ENCODE measurements around the gene MME.
"Not testable (repeated sequence)": the region's sequence is repeated elsewhere in the genome, so short reads cannot be mapped to it uniquely, and the experiment has no call there.

MME gene

GRCh38 chr3:155111971-155112370 is 31.9 kb downstream of the MME start (continued):
- TF ChIP-seq CREB5 (CRISPR knock-in tag; IDR thresholded peaks at IDR 0.05; ENCODE audit: low read depth) (no peak), OSR1 (CRISPR knock-in tag; IDR thresholded peaks at IDR 0.05) (no peak), CSDC2 (CRISPR knock-in tag; IDR thresholded peaks at IDR 0.05) (no peak), ZNF70 (CRISPR knock-in tag; IDR thresholded peaks at IDR 0.05) (no peak)

- no peak for ATAC-seq
- TF ChIP-seq ISL1 (CRISPR knock-in tag; IDR thresholded peaks at IDR 0.05) (no peak), OSR1 (CRISPR knock-in tag; IDR thresholded peaks at IDR 0.05) (no peak), ARNTL (CRISPR knock-in tag; IDR thresholded peaks at IDR 0.05; ENCODE audit: borderline replicate concordance, low read depth) (no peak)
Observed at GRCh38 chr3:155112661-155113389, 32.7 kb downstream of the MME start.

GRCh38 chr3:155124745-155125144 is 44.6 kb downstream of the MME start:
- ATAC-seq = not testable (repeated sequence)

GRCh38 chr3:155129396-155129795 is 49.3 kb downstream of the MME start:
- no peak for ATAC-seq
- no peak for TF ChIP-seq ISL1 (CRISPR knock-in tag; IDR thresholded peaks at IDR 0.05)
- TF ChIP-seq ZFP30 (CRISPR knock-in tag; IDR thresholded peaks at IDR 0.05) = no peak
- TF ChIP-seq OSR1 (CRISPR knock-in tag; IDR thresholded peaks at IDR 0.05) = no peak
- TF ChIP-seq ZNF70 (CRISPR knock-in tag; IDR thresholded peaks at IDR 0.05) = no peak
- no peak for TF ChIP-seq RARB (CRISPR knock-in tag; IDR thresholded peaks at IDR 0.05)
- no peak for TF ChIP-seq BACH2 (CRISPR knock-in tag; IDR thresholded peaks at IDR 0.05; ENCODE audit: borderline replicate concordance)
- TF ChIP-seq ZC3H10 (CRISPR knock-in tag; IDR thresholded peaks at IDR 0.05) = no peak
- no peak for TF ChIP-seq POU6F1 (CRISPR knock-in tag; IDR thresholded peaks at IDR 0.05; ENCODE audit: borderline replicate concordance, low read depth)
- TF ChIP-seq ARNTL (CRISPR knock-in tag; IDR thresholded peaks at IDR 0.05; ENCODE audit: borderline replicate concordance, low read depth) = no peak
- TF ChIP-seq CSRNP3 (CRISPR knock-in tag; IDR thresholded peaks at IDR 0.05) = no peak
- TF ChIP-seq ESRRG (CRISPR knock-in tag; IDR thresholded peaks at IDR 0.05) = no peak
- no peak for TF ChIP-seq TSHZ2 (CRISPR knock-in tag; IDR thresholded peaks at IDR 0.05)
- no peak for TF ChIP-seq SNAI2 (CRISPR knock-in tag; IDR thresholded peaks at IDR 0.05)
- no peak for TF ChIP-seq ZFP3 (CRISPR knock-in tag; IDR thresholded peaks at IDR 0.05)
- TF ChIP-seq GLIS3 (CRISPR knock-in tag; IDR thresholded peaks at IDR 0.05) = no peak
- TF ChIP-seq PPARA (CRISPR knock-in tag; IDR thresholded peaks at IDR 0.05; ENCODE audit: borderline replicate concordance) = no peak

GRCh38 chr3:155130001-155130400 is 49.9 kb downstream of the MME start:
- no peak for ATAC-seq
- TF ChIP-seq ISL1 (CRISPR knock-in tag; IDR thresholded peaks at IDR 0.05) (no peak), TCF4 (CRISPR knock-in tag; IDR thresholded peaks at IDR 0.05; ENCODE audit: borderline replicate concordance) (no peak), POU6F1 (CRISPR knock-in tag; IDR thresholded peaks at IDR 0.05; ENCODE audit: borderline replicate concordance, low read depth) (no peak), PPARA (CRISPR knock-in tag; IDR thresholded peaks at IDR 0.05; ENCODE audit: borderline replicate concordance) (no peak), ZFP3 (CRISPR knock-in tag; IDR thresholded peaks at IDR 0.05) (no peak), BACH2 (CRISPR knock-in tag; IDR thresholded peaks at IDR 0.05; ENCODE audit: borderline replicate concordance) (no peak)

Data from SK-N-SH treated with all-trans-retinoic acid at 6 μM for 48 hours (cell line).